ENCODE data around the gene GPC6.
A peak's percentile ranks its signal among the peaks of the same experiment; 100 is the strongest.

Gene GPC6

DNA sequence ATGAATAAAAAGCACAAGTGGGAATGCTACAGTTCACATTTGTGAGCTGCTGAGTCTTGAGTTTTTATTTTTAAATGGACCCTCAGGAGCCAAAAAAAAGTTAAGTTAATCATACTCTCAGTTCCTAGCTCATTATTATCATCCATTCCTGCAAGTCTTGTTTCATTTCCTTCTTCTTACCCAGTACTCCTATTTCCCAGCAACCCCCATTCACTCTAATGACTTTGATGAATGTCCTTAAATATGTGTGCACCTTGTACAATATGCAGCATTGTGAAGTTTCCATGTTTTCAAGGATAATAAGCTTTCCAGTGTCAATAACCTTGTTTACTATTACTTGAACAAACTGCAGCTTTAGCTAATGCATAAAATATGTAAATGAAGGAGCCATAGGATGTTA is 886.6 kb downstream of the GPC6 start:
- TF ChIP-seq, protein P1, sequence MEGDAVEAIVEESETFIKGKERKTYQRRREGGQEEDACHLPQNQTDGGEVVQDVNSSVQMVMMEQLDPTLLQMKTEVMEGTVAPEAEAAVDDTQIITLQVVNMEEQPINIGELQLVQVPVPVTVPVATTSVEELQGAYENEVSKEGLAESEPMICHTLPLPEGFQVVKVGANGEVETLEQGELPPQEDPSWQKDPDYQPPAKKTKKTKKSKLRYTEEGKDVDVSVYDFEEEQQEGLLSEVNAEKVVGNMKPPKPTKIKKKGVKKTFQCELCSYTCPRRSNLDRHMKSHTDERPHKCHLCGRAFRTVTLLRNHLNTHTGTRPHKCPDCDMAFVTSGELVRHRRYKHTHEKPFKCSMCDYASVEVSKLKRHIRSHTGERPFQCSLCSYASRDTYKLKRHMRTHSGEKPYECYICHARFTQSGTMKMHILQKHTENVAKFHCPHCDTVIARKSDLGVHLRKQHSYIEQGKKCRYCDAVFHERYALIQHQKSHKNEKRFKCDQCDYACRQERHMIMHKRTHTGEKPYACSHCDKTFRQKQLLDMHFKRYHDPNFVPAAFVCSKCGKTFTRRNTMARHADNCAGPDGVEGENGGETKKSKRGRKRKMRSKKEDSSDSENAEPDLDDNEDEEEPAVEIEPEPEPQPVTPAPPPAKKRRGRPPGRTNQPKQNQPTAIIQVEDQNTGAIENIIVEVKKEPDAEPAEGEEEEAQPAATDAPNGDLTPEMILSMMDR (IDR thresholded peaks at IDR 0.05; ENCODE audit: low read depth, low read length, missing control alignments), result no peak
- H3K4me3 ChIP-seq (ENCODE audit: low read depth, low read length), result no peak overlapping the region
- in situ Hi-C loops (cut with HindIII; ENCODE audit: low sequenced_read_pairs), result no loop called here
- no peak for DNase-seq (ENCODE audit: low read depth)

- no peak for DNase-seq (ENCODE audit: low read depth)
- in situ Hi-C loops (cut with HindIII; ENCODE audit: low sequenced_read_pairs), result no loop called here
- H3K4me3 ChIP-seq (ENCODE audit: low read depth, low read length), result no peak overlapping the region
- TF ChIP-seq, protein P1 (IDR thresholded peaks at IDR 0.05; ENCODE audit: low read depth, low read length, missing control alignments), result no peak
Measured at GRCh38 chr13:94114166-94114565, 887.6 kb downstream of the GPC6 start.

DNA sequence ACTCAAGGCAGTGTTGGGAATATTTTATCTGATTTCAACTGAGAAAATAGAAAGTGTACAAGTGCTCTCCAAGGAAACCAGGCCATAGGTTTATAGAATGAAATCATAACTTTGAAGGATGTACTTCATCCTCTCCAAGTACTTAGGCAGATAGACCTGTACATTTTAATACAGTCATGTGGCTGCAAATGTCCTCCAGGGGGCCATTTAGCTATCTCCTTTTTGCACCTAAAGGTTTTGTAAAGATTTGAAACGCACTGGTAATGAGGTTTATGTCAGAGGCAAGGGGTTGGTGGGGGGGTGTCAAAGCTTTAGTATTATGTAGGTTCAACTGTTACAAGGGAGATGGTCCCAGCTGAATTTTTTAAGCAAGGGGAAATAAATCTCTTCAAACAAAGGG is 888.4 kb downstream of the GPC6 start:
- TF ChIP-seq, protein P1 (IDR thresholded peaks at IDR 0.05; ENCODE audit: low read depth, low read length, missing control alignments), result no peak
- DNase-seq (ENCODE audit: low read depth), result no peak
- in situ Hi-C loops (cut with HindIII; ENCODE audit: low sequenced_read_pairs), result no loop called here
- no peak overlapping the region for H3K4me3 ChIP-seq (ENCODE audit: low read depth, low read length)

GRCh38 chr13:94119360-94119936 is 892.8 kb downstream of the GPC6 start:
- in situ Hi-C loops (cut with HindIII; ENCODE audit: low sequenced_read_pairs), result no loop called here
- DNase-seq (ENCODE audit: low read depth), result no peak
- TF ChIP-seq, protein P1 (IDR thresholded peaks at IDR 0.05; ENCODE audit: low read depth, low read length, missing control alignments), result no peak
- H3K4me3 ChIP-seq (ENCODE audit: low read depth, low read length), result no peak overlapping the region

GRCh38 chr13:94120878-94121277 is 894.3 kb downstream of the GPC6 start:
- TF ChIP-seq, protein P1 (IDR thresholded peaks at IDR 0.05; ENCODE audit: low read depth, low read length, missing control alignments), result no peak
- in situ Hi-C loops (cut with HindIII; ENCODE audit: low sequenced_read_pairs), result no loop called here
- no peak for DNase-seq (ENCODE audit: low read depth)
- no peak overlapping the region for H3K4me3 ChIP-seq (ENCODE audit: low read depth, low read length)

DNA sequence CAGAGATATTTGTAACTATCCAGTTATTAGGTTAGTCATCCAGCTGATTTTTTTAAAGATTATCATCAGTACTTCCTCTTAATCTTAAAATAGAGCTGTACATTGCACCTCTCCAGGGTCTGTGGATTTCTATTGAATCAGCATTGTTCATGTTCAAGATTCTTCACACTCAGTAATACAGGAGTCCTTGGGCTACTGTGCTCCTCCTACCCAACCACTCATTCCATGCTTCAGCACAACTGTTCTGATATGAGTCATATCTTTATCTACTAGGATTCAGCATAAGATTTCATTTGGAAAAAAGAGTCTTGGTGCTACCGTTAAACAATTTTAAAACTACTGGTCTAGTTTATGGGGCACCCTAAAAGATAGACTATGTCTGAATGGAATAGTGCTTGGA is 895.1 kb downstream of the GPC6 start:
- peak; percentile 22 for DNase-seq (ENCODE audit: low read depth)
- in situ Hi-C loops (cut with HindIII; ENCODE audit: low sequenced_read_pairs), result no loop called here
- H3K4me3 ChIP-seq (ENCODE audit: low read depth, low read length), result no peak overlapping the region
- TF ChIP-seq, protein P1 (IDR thresholded peaks at IDR 0.05; ENCODE audit: low read depth, low read length, missing control alignments), result no peak
